RPMI8226 (cell line): ENCODE data around the gene CEP350.
"Not testable (repeated sequence)": the region's sequence is repeated elsewhere in the genome, so short reads cannot be mapped to it uniquely, and the experiment has no call there.

ENCODE experiments used
- DNase-seq: peaks from one replicate; pipeline ENCODE4 v3.0.0-alpha.2; 2015

The CEP350 gene

GRCh38 chr1:180133688-180134087 is 179.1 kb downstream of the CEP350 start:
- not testable (repeated sequence) for DNase-seq

- no peak for DNase-seq
These were observed 180.9 kb downstream of the CEP350 start for GRCh38 chr1:180135535-180135934.

- no peak for DNase-seq
These were observed 181.8 kb downstream of the CEP350 start for GRCh38 chr1:180136331-180136967.

- DNase-seq = no peak
These were observed 182.4 kb downstream of the CEP350 start for GRCh38 chr1:180136968-180137356.

GRCh38 chr1:180137776-180138175 is 183.2 kb downstream of the CEP350 start:
- DNase-seq = no peak

- DNase-seq = no peak
These were observed 186.8 kb downstream of the CEP350 start for GRCh38 chr1:180141381-180141934.

- no peak for DNase-seq
These were observed 188.7 kb downstream of the CEP350 start for GRCh38 chr1:180143359-180143758.

- DNase-seq = no peak
These were observed 190.2 kb downstream of the CEP350 start for GRCh38 chr1:180144659-180145357.

- DNase-seq = no peak
These were observed 190.8 kb downstream of the CEP350 start for GRCh38 chr1:180145446-180145845.

- no peak for DNase-seq
These were observed 196.4 kb downstream of the CEP350 start for GRCh38 chr1:180150982-180151381.

- no peak for DNase-seq
These were observed 196.9 kb downstream of the CEP350 start for GRCh38 chr1:180151508-180151907.

GRCh38 chr1:180152588-180152987 is 198.0 kb downstream of the CEP350 start:
- no peak for DNase-seq

- DNase-seq = no peak
These were observed 198.4 kb downstream of the CEP350 start for GRCh38 chr1:180153032-180153431.

- DNase-seq = no peak
These were observed 199.4 kb downstream of the CEP350 start for GRCh38 chr1:180154003-180154324.

- DNase-seq = peak; percentile 96
These were observed 199.9 kb downstream of the CEP350 start, which contains the start of gene QSOX1 for GRCh38 chr1:180154325-180155181. TSS of gene QSOX1 (plus strand) at chr1:180154869. CDS start at chr1:180154908, 39 bp downstream.

- DNase-seq = no peak
These were observed 200.6 kb downstream of the CEP350 start for GRCh38 chr1:180155182-180155682.

GRCh38 chr1:180156201-180156600 is 201.6 kb downstream of the CEP350 start:
- DNase-seq = peak; percentile 18

GRCh38 chr1:180156631-180157091 is 202.1 kb downstream of the CEP350 start:
- DNase-seq = no peak

- DNase-seq = no peak
These were observed 202.5 kb downstream of the CEP350 start for GRCh38 chr1:180157108-180157507.

GRCh38 chr1:180157576-180158057 is 203.0 kb downstream of the CEP350 start:
- DNase-seq = no peak

GRCh38 chr1:180158149-180159147 is 203.8 kb downstream of the CEP350 start:
- DNase-seq = no peak

GRCh38 chr1:180160357-180160756 is 205.7 kb downstream of the CEP350 start:
- DNase-seq = no peak
